Measurements from ENCODE around the gene H19. TPM values are rescaled to one million over a fixed set of nuclear protein-coding genes. Genes with fewer than 3 reads are reported as not detected.

H19 gene
- total and polyA plus RNA-seq, 2 of the 8 experiments (the other 6 are each of a cell fraction or from before 2014, with no cell fraction given): 5.2 to 10.0 TPM

DNA sequence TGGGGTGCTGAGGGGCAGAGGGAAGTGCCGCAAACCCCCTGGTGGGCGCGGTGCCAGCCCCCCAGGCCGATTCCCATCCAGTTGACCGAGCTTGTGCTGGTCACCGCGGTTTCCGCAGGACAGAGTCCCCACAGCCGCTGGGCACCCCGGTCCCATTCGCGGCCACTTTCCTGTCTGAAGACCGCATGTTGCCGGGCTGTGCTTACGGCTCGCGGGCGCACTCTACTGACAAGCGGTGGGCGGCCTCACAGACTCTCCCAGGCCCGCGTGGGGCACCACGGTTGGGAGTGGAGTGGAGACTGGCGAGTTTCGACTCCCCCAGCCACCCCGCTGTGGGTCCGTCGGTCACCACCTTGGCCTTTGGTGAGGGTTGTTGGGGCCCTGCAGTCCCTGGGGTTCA, 648 bp upstream of the H19 start:
- H2AK5ac ChIP-seq (ENCODE audit: low read depth, low read length): no peak overlapping the region
- no peak overlapping the region for H3K27ac ChIP-seq (ENCODE audit: low read depth, low read length)
- DNase-seq (ENCODE audit: low read depth in 1 of 2, low spot score in 2 of 2) (no peak), FAIRE-seq (no peak)
- no peaks in the 10 kb centered on the region for H3K79me2 ChIP-seq (ENCODE audit: control insufficient read depth in 1 of 2, insufficient read depth in 2 of 2, low read length in 2 of 2)
- no peak overlapping the region for H3K23ac ChIP-seq (ENCODE audit: insufficient read length)
- H4K8ac ChIP-seq (ENCODE audit: extremely low read depth, insufficient read depth, low read length): no peak overlapping the region
- H4K5ac ChIP-seq (ENCODE audit: insufficient read length, low read depth, low read length): no peak overlapping the region
- POLR2A ChIA-PET (ENCODE audit: partially characterized antibody): no interaction called here
- no peak overlapping the region for H2AFZ ChIP-seq (ENCODE audit: low read length)
- H3K4me3 ChIP-seq (ENCODE audit: extremely low read depth in 1 of 4, insufficient read depth in 2 of 4, low read depth in 3 of 4, low read length in 4 of 4): no peak overlapping the region
- no peak overlapping the region for H3K56ac ChIP-seq (replicated peaks; ENCODE audit: insufficient read length, low read depth, low read length)
- no peaks in the 10 kb centered on the region for H3K79me1 ChIP-seq (ENCODE audit: low read depth, low read length)
- H3K4ac ChIP-seq (replicated peaks; ENCODE audit: insufficient read length, low read depth, low read length): no peak overlapping the region
- H2BK15ac ChIP-seq (ENCODE audit: low read length): no peak overlapping the region
- no peaks in the 10 kb centered on the region for H3K4me1 ChIP-seq (replicated peaks in 1 of 4; ENCODE audit: control insufficient read depth in 3 of 4, insufficient read depth in 4 of 4, low read length in 3 of 4)
- H2BK5ac ChIP-seq (ENCODE audit: low read depth, low read length): no peak overlapping the region
- H2BK12ac ChIP-seq (ENCODE audit: low read depth, low read length): no peak overlapping the region
- no peak for TF ChIP-seq KDM5A (IDR thresholded peaks at IDR 0.05; ENCODE audit: low read length)
- no peak for TF ChIP-seq HDAC6 (IDR thresholded peaks at IDR 0.05; ENCODE audit: low read depth, low read length)
- no peak for TF ChIP-seq PHF8 (conservative IDR thresholded peaks at IDR 0.05; ENCODE audit: low read depth, low read length)
- TF ChIP-seq TCF12 (IDR thresholded peaks at IDR 0.05; ENCODE audit: low read depth, low read length): no peak
- no peaks in the 10 kb centered on the region for H3K27me3 ChIP-seq (replicated peaks in 1 of 4; ENCODE audit: control insufficient read depth in 3 of 4, extremely low read depth in 1 of 4, insufficient read depth in 3 of 4, low read length in 3 of 4)
- no peak overlapping the region for H3K14ac ChIP-seq (ENCODE audit: insufficient read length)
- no CpG with 5 or more reads among the region's 28 CpGs for WGBS, 2 experiments (ENCODE audit: extremely low coverage in 1 of 2, insufficient coverage in 1 of 2, insufficient read length in 1 of 2, insufficient replicate concordance in 2 of 2, low coverage in 1 of 2, low lambda C conversion rate in 2 of 2, missing lambda C conversion rate in 1 of 2)
- H4K20me1 ChIP-seq (replicated peaks in 1 of 2; ENCODE audit: control insufficient read depth in 1 of 2, insufficient read depth in 2 of 2, low read length in 2 of 2): no peaks in the 10 kb centered on the region
- H4K91ac ChIP-seq (replicated peaks; ENCODE audit: insufficient read length, low read length): no peak overlapping the region
- no peak overlapping the region for H2BK120ac ChIP-seq (replicated peaks; ENCODE audit: low read depth, low read length)
- H3K4me2 ChIP-seq (ENCODE audit: insufficient read depth in 1 of 2, low read depth in 2 of 2, low read length in 2 of 2): no peak overlapping the region
- CTCF ChIA-PET (ENCODE audit: partially characterized antibody): interaction anchor here (0.8 to 3.8 kb wide), 5 partner anchors 29 to 164 kb away, joined by 3 to 23 read pairs (median 3); no protein-coding TSS in a partner anchor
- H3K36me3 ChIP-seq (ENCODE audit: control insufficient read depth in 2 of 4, insufficient read depth in 4 of 4, low read length in 3 of 4): no peaks in the 10 kb centered on the region
- no peak overlapping the region for H3K18ac ChIP-seq (ENCODE audit: extremely low read depth, low read length)
- no peaks in the 10 kb centered on the region for H3K9me3 ChIP-seq (ENCODE audit: insufficient read depth in 2 of 2, low read depth in 1 of 2, low read length in 1 of 2)
- no peaks in the 10 kb centered on the region for H3K23me2 ChIP-seq (ENCODE audit: low read depth, low read length)
- H2BK20ac ChIP-seq (ENCODE audit: low read length): no peak overlapping the region
- H3K9ac ChIP-seq (replicated peaks in 1 of 4; ENCODE audit: extremely low read depth in 1 of 4, low read depth in 3 of 4, low read length in 3 of 4): no peak overlapping the region
